BLaER1 (cell line): ENCODE measurements around the gene DRC3.
A peak's percentile ranks its signal among the peaks of the same experiment; 100 is the strongest.
"Not testable (repeated sequence)": the region's sequence is repeated elsewhere in the genome, so short reads cannot be mapped to it uniquely, and the experiment has no call there.

Experiments
- H3K27ac ChIP-seq: shearing (Covaris generic); formaldehyde crosslinking; 2 replicates; pipeline ENCODE4 v1.8.1; 2022
- H3K27me3 ChIP-seq: shearing (Covaris generic); formaldehyde crosslinking; 2 replicates; pipeline ENCODE4 v1.8.1; 2022
- H3K36me3 ChIP-seq: shearing (Covaris generic); formaldehyde crosslinking; 2 replicates; pipeline ENCODE4 v1.8.1; 2022
- H3K4me1 ChIP-seq: shearing (Covaris generic); formaldehyde crosslinking; 2 replicates; pipeline ENCODE4 v1.8.1; 2022
- H3K4me2 ChIP-seq: shearing (Covaris generic); formaldehyde crosslinking; 2 replicates; pipeline ENCODE4 v1.8.1; 2022
- H3K4me3 ChIP-seq: shearing (Covaris generic); formaldehyde crosslinking; 2 replicates; pipeline ENCODE4 v1.8.1; 2022
- H3K9ac ChIP-seq: shearing (Covaris generic); formaldehyde crosslinking; 2 replicates; pipeline ENCODE4 v1.8.1; 2022
- H3K9me3 ChIP-seq: shearing (Covaris generic); formaldehyde crosslinking; 2 replicates; pipeline ENCODE4 v1.8.1; 2022
- H4K20me1 ChIP-seq: shearing (Covaris generic); formaldehyde crosslinking; 2 replicates; pipeline ENCODE4 v1.8.1; 2022
- Cebpa-rat ChIP-seq: shearing (Covaris generic); IDR thresholded peaks from 2 replicates; pipeline ENCODE4 v1.8.1; 2022

The DRC3 gene

GRCh38 chr17:17952691-17953090 is 20.0 kb upstream of the DRC3 start:
- Histone ChIP-seq H3K27ac (no peak overlapping the region), H3K27me3 (no peaks in the 10 kb centered on the region), H3K36me3 (peaks cover 15% of the 10 kb centered on the region), H3K9me3 (peaks cover 15% of the 10 kb centered on the region), H4K20me1 (no peaks in the 10 kb centered on the region), H3K4me2 (no peak overlapping the region), H3K4me1 (no peaks in the 10 kb centered on the region), H3K4me3 (no peak overlapping the region), H3K9ac (no peak overlapping the region)
- no peak for TF ChIP-seq Cebpa-rat

- Histone ChIP-seq H3K27me3 (no peaks in the 10 kb centered on the region), H3K4me1 (peaks cover 6% of the 10 kb centered on the region; the same call in 1 of the 2 replicates), H3K4me2 (no peak overlapping the region), H3K36me3 (peaks cover 15% of the 10 kb centered on the region), H3K27ac (no peak overlapping the region), H3K9ac (no peak overlapping the region), H4K20me1 (no peaks in the 10 kb centered on the region; the same call in 1 of the 2 replicates), H3K9me3 (peaks cover 15% of the 10 kb centered on the region), H3K4me3 (no peak overlapping the region)
- TF ChIP-seq Cebpa-rat, result no peak
These were observed 18.6 kb upstream of the DRC3 start for GRCh38 chr17:17954079-17954478.

- H3K4me3 ChIP-seq, H3K4me2 ChIP-seq, H3K9ac ChIP-seq, H3K4me1 ChIP-seq, H4K20me1 ChIP-seq, H3K27ac ChIP-seq, H3K27me3 ChIP-seq: not testable (repeated sequence)
- H3K9me3 ChIP-seq, result peaks cover 15% of the 10 kb centered on the region
- peaks cover 15% of the 10 kb centered on the region for H3K36me3 ChIP-seq
These were observed 16.8 kb upstream of the DRC3 start for GRCh38 chr17:17955790-17956341.

DNA sequence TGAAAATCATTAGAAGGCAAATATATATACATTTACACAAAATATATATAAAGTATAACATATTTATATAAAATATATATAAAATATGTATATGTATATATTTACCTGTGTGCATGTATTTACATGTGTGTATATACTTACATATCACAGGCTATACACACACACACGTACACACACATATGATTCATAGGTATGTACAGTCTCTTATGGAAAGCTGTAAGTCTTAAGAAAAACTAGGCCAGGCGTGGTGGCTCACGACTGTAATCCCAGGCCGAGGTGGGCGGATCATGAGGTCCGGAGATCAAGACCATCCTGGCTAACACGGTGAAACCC is 15.1 kb upstream of the DRC3 start:
- Histone ChIP-seq H3K9me3 (peaks cover 15% of the 10 kb centered on the region), H3K27ac (no peak overlapping the region), H3K4me2 (no peak overlapping the region), H3K27me3 (no peaks in the 10 kb centered on the region), H3K9ac (no peak overlapping the region), H4K20me1 (peaks cover 6% of the 10 kb centered on the region; the same call in 1 of the 2 replicates), H3K36me3 (peaks cover 15% of the 10 kb centered on the region), H3K4me3 (no peak overlapping the region), H3K4me1 (peaks cover 6% of the 10 kb centered on the region; the same call in 1 of the 2 replicates)
- TF ChIP-seq Cebpa-rat, result no peak

DNA sequence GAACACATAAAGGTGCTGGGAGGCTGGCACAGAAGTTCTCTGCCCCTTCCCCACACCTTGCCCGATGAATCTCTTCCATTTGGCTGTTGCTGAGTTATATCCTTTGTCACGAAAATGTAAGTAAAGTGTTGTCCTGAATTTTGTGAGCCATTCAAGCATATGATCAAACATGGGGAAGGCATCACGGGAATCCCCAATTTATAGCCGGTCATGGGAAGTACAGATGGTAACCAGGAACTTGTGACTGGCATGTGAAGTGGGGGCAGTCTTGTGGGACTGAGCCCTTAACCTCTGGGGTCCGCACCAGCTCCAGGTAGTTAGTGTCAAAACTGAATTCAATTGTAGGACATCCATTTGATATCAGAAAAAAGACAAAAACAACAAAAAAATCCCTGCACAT is 13.7 kb upstream of the DRC3 start:
- TF ChIP-seq Cebpa-rat, result no peak
- Histone ChIP-seq H3K9me3 (peaks cover 15% of the 10 kb centered on the region), H4K20me1 (peaks cover 11% of the 10 kb centered on the region; the same call in 1 of the 2 replicates), H3K36me3 (peaks cover 15% of the 10 kb centered on the region), H3K9ac (no peak overlapping the region), H3K27me3 (no peaks in the 10 kb centered on the region), H3K4me2 (no peak overlapping the region), H3K4me3 (no peak overlapping the region), H3K27ac (no peak overlapping the region), H3K4me1 (peaks cover 10% of the 10 kb centered on the region)

DNA sequence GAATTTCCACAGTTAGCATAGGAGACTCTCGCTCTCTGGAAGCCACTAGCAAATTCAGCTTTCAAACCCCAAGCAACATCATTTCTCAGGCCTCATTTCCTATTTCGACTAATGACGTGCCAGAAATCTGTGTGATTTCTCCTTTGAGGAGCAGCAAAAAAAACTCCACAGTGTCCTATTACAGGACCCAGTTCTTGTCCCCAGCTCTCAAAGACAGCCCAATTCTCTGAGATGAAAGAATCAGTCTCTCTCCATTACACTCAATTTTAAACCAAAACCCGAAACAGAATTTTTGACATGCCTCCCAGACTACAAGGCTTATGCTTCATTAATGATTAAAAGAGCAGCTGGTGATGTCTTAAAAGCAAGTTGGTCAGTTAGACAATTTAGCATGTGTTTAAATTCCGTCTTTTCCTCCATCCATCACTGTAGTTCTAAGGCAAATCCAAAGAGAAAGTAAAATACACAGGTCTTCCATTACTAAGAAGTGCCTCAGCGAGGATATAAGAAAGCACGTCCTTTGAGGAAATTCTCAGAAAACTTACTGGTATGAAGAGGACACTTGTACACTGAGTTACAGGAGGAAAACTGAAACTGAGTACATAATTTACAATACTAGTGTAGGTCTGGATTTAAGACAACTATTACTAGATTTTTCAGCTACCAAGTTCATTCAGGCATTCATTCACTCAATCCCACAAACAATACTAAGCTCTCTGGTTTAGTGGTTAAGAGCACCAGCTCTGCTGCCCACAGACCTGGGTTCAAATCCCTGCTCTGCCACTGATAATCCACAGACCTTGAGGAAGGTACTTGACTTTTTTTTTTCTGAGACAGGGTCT is 12.9 kb upstream of the DRC3 start:
- no peak for TF ChIP-seq Cebpa-rat
- Histone ChIP-seq H4K20me1 (peaks cover 19% of the 10 kb centered on the region; the same call in 1 of the 2 replicates), H3K9me3 (peaks cover 15% of the 10 kb centered on the region), H3K4me1 (peaks cover 13% of the 10 kb centered on the region), H3K4me3 (no peak overlapping the region), H3K36me3 (peaks cover 15% of the 10 kb centered on the region), H3K9ac (no peak overlapping the region), H3K4me2 (no peak overlapping the region), H3K27me3 (no peaks in the 10 kb centered on the region), H3K27ac (no peak overlapping the region)

- H3K4me2 ChIP-seq, result no peak overlapping the region
- no peaks in the 10 kb centered on the region for H3K27me3 ChIP-seq
- no peak for TF ChIP-seq Cebpa-rat
- peaks cover 11% of the 10 kb centered on the region for H3K36me3 ChIP-seq
- no peak overlapping the region for H3K4me3 ChIP-seq
- peaks cover 26% of the 10 kb centered on the region for H4K20me1 ChIP-seq
- peaks cover 13% of the 10 kb centered on the region for H3K4me1 ChIP-seq
- H3K9me3 ChIP-seq, result peaks cover 15% of the 10 kb centered on the region
- no peak overlapping the region for H3K9ac ChIP-seq
- H3K27ac ChIP-seq, result no peak overlapping the region
These were observed 12.1 kb upstream of the DRC3 start for GRCh38 chr17:17960500-17961030.

GRCh38 chr17:17963066-17963465 is 9.6 kb upstream of the DRC3 start:
- H4K20me1 ChIP-seq, result peaks cover 46% of the 10 kb centered on the region
- no peaks in the 10 kb centered on the region for H3K9me3 ChIP-seq
- no peaks in the 10 kb centered on the region for H3K27me3 ChIP-seq
- no peaks in the 10 kb centered on the region for H3K36me3 ChIP-seq
- H3K4me2 ChIP-seq, result no peak overlapping the region
- H3K4me3 ChIP-seq, result no peak overlapping the region
- no peak overlapping the region for H3K27ac ChIP-seq
- no peak overlapping the region for H3K9ac ChIP-seq
- H3K4me1 ChIP-seq, result peaks cover 11% of the 10 kb centered on the region
- TF ChIP-seq Cebpa-rat, result no peak

DNA sequence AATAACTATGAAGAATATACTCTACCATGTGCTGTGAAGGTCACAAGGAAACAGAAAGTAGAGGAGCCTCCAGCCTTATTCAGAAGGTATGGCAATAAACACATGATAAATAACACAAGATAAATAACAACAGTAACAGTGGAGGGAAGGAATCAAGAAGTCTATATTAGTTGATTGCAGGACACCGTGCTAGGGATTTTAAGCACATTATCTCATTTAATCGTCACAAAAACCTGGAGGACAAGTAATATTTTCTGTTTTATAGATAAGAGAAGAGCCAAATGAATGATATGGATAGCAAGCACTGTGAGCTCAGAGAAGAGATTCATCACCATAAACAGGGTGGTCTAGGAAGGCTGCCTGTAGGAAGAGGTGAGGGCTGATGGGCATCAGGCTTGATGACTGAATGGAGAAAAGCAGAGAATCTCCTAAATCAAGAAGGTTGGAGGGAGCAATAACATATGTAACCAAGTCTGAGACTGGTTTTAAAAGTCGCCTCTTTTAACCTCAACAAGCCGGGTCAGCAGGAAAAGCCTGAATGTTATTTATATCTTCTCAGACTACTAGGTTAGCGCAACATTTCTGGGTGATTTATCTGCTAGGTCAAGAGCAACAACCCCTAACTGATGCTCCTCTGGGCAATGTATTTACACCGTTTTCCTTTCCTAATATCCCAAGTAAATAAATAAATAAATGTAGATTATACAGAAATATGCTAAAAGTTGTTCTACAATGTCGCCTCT is 8.8 kb upstream of the DRC3 start:
- Histone ChIP-seq H3K27me3 (no peaks in the 10 kb centered on the region), H3K4me2 (peak overlapping the region; percentile 40), H3K4me1 (peaks cover 7% of the 10 kb centered on the region), H3K27ac (no peak overlapping the region), H4K20me1 (peaks cover 52% of the 10 kb centered on the region), H3K36me3 (no peaks in the 10 kb centered on the region), H3K9me3 (no peaks in the 10 kb centered on the region), H3K9ac (no peak overlapping the region), H3K4me3 (no peak overlapping the region)
- TF ChIP-seq Cebpa-rat, result no peak

GRCh38 chr17:17964710-17965109 is 8.0 kb upstream of the DRC3 start:
- Histone ChIP-seq H3K4me3 (no peak overlapping the region), H4K20me1 (peaks cover 46% of the 10 kb centered on the region), H3K27ac (no peak overlapping the region), H3K36me3 (no peaks in the 10 kb centered on the region), H3K4me1 (peaks cover 7% of the 10 kb centered on the region), H3K9ac (no peak overlapping the region), H3K4me2 (no peak overlapping the region), H3K9me3 (no peaks in the 10 kb centered on the region), H3K27me3 (no peaks in the 10 kb centered on the region)
- no peak for TF ChIP-seq Cebpa-rat
